Activated CD8-positive, alpha-beta T cell treated with anti-CD3 and anti-CD28 coated beads, Interleukin-2, amount 10 ng/mL, durations not matched to agents 7 days and 5 days (primary cell): ENCODE measurements around the gene RHOV. TPM values are rescaled to one million over a fixed set of nuclear protein-coding genes. Genes with fewer than 3 reads are reported as not detected.
"Not testable (repeated sequence)": the region's sequence is repeated elsewhere in the genome, so short reads cannot be mapped to it uniquely, and the experiment has no call there.

Experiments
- ATAC-seq: fragments of 150-1000 bp; cut with Tn5 transposase; one replicate; pipeline ENCODE4 v1.10.0; 2021; ENCODE audit warnings: moderate library complexity
- CTCF ChIA-PET: fragments of 350-600 bp; sonication (Branson Sonifier 250); formaldehyde crosslinking; loops from one replicate; lab custom pipeline; 2021; ENCODE audit warnings: antibody characterized with exemption; lab: Charles Lee
- POLR2A ChIA-PET: fragments of 350-600 bp; sonication (Branson Sonifier 250); formaldehyde crosslinking; loops from one replicate; lab custom pipeline; 2021; ENCODE audit warnings: antibody characterized with exemption; lab: Charles Lee
- DNase-seq: peaks from one replicate; pipeline ENCODE4 v3.0.0-alpha.2; 2020
- H3K27ac Mint-ChIP-seq: one replicate; pipeline ENCODE4 v1.8.0; 2021; ENCODE audit warnings: mild to moderate bottlenecking, mixed read lengths
- H3K27me3 Mint-ChIP-seq: one replicate; pipeline ENCODE4 v1.8.0; 2021; ENCODE audit warnings: low read depth, mixed read lengths
- H3K36me3 Mint-ChIP-seq: one replicate; pipeline ENCODE4 v1.8.0; 2021; ENCODE audit warnings: low read depth, mixed read lengths
- H3K4me1 Mint-ChIP-seq: one replicate; pipeline ENCODE4 v1.8.0; 2021; ENCODE audit warnings: low read depth, mixed read lengths
- H3K4me3 Mint-ChIP-seq: one replicate; pipeline ENCODE4 v1.8.0; 2021; ENCODE audit warnings: mild to moderate bottlenecking, mixed read lengths
- H3K9me3 Mint-ChIP-seq: one replicate; pipeline ENCODE4 v1.8.0; 2022; ENCODE audit warnings: mixed read lengths; ENCODE audit not compliant: insufficient read depth
- total RNA-seq, 2 experiments: library from RNA; stranded (reverse); gene quantifications; one replicate each; pipeline ENCODE4 v1.2.3, GENCODE V29; 2021

RHOV gene
- total RNA-seq, 2 experiments from 2014 or later = not detected

- ChIA-PET POLR2A (interaction anchor here (0.5 to 1.4 kb wide), 3 partner anchors 12 to 430 kb away, joined by 3 to 5 read pairs (median 4); partner anchors contain the start of gene VPS18), CTCF (interaction anchor here (0.6 to 3.2 kb wide), 7 partner anchors 9 to 39 kb away, joined by 3 to 20 read pairs (median 4); partner anchors contain the start of gene VPS18)
- Mint-ChIP-seq H3K9me3 (no peaks in the 10 kb centered on the region), H3K36me3 (no peaks in the 10 kb centered on the region), H3K4me1 (peaks cover 9% of the 10 kb centered on the region), H3K27ac (no peak overlapping the region), H3K27me3 (peaks cover 29% of the 10 kb centered on the region), H3K4me3 (no peak overlapping the region)
- no peak for DNase-seq
- no peak for ATAC-seq
These were observed 2.1 kb downstream of the RHOV start for GRCh38 chr15:40871749-40872617.

DNA sequence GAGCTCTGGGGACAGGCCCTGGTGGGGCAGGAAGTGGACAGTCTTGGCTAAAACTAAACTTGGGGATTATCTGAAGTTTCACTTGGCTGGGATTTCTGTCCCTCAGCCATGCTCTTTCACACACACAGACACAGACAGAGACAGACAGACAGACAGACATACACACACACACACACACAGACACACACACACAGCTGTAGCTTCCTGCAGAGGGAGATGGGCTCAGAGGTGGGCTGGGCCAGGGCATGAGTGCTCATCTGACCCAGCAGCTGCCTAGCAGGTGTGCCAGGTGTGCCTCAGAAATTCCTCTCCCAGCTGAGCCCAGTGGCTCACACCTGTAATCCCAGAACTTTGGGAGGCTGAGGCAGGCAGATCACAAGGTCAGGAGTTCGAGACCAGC, 3.3 kb downstream of the RHOV start:
- ChIA-PET POLR2A (interaction anchor here (0.6 to 1.4 kb wide), 2 partner anchors 11 to 18 kb away, joined by 3 to 5 read pairs; no protein-coding TSS in a partner anchor), CTCF (interaction anchor here (0.9 to 3.2 kb wide), 4 partner anchors 14 to 36 kb away, joined by 3 to 20 read pairs (median 9); partner anchors contain the start of gene VPS18)
- H3K9me3 Mint-ChIP-seq = no peaks in the 10 kb centered on the region
- H3K4me3 Mint-ChIP-seq = no peak overlapping the region
- DNase-seq (no peak), ATAC-seq (no peak)
- H3K27me3 Mint-ChIP-seq = peaks cover 26% of the 10 kb centered on the region
- H3K36me3 Mint-ChIP-seq = no peaks in the 10 kb centered on the region
- H3K27ac Mint-ChIP-seq = no peak overlapping the region
- peaks cover 9% of the 10 kb centered on the region for H3K4me1 Mint-ChIP-seq

- ATAC-seq (no peak), DNase-seq (no peak)
- Mint-ChIP-seq H3K4me1 (peaks cover 9% of the 10 kb centered on the region), H3K9me3 (no peaks in the 10 kb centered on the region), H3K27me3 (peaks cover 25% of the 10 kb centered on the region), H3K36me3 (no peaks in the 10 kb centered on the region), H3K27ac (no peak overlapping the region), H3K4me3 (no peak overlapping the region)
- POLR2A ChIA-PET = interaction anchor here (1.1 kb wide), 1 partner anchor 13 kb away, joined by 3 read pairs; no protein-coding TSS in a partner anchor
- CTCF ChIA-PET = interaction anchor here (0.9 to 3.2 kb wide), 4 partner anchors 15 to 34 kb away, joined by 3 to 20 read pairs (median 6); partner anchors contain the start of gene VPS18
These were observed 4.3 kb downstream of the RHOV start for GRCh38 chr15:40869686-40870085.

DNA sequence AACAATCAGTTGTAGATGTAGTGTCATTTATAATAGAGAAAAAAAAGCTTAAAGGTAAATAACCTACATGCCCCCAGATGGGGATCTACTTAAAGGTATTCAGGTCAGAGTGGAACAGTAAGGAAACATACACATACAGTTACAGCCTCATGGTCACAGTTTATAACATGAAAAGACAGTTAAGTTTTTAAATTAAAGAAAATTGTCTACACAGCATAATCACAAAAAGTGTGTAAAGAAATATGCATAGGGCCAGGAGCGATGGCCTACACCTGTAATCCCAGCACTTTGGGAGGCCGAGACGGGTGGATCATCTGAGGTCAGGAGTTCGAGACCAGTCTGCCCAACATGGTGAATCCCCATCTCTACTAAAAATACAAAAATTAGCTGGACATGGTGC, 6.8 kb downstream of the RHOV start:
- DNase-seq (no peak), ATAC-seq (no peak)
- Mint-ChIP-seq H3K36me3 (no peaks in the 10 kb centered on the region), H3K4me1 (no peaks in the 10 kb centered on the region), H3K27me3 (peaks cover 8% of the 10 kb centered on the region), H3K27ac (no peak overlapping the region), H3K9me3 (no peaks in the 10 kb centered on the region), H3K4me3 (no peak overlapping the region)
- POLR2A ChIA-PET = no interaction called here
- CTCF ChIA-PET = no interaction called here

- ChIA-PET CTCF (interaction anchor here (0.6 kb wide), 1 partner anchor 9 kb away, joined by 4 read pairs; no protein-coding TSS in a partner anchor), POLR2A (interaction anchor here (0.6 to 1.9 kb wide), 2 partner anchors 30 to 108 kb away, joined by 3 to 6 read pairs; partner anchors contain the start of gene VPS18)
- Mint-ChIP-seq H3K9me3 (no peaks in the 10 kb centered on the region), H3K4me1 (peaks cover 9% of the 10 kb centered on the region), H3K27me3 (peaks cover 5% of the 10 kb centered on the region), H3K4me3 (no peak overlapping the region), H3K36me3 (no peaks in the 10 kb centered on the region), H3K27ac (no peak overlapping the region)
- ATAC-seq (no peak), DNase-seq (no peak)
These were observed 10.3 kb downstream of the RHOV start for GRCh38 chr15:40863660-40864270.

DNA sequence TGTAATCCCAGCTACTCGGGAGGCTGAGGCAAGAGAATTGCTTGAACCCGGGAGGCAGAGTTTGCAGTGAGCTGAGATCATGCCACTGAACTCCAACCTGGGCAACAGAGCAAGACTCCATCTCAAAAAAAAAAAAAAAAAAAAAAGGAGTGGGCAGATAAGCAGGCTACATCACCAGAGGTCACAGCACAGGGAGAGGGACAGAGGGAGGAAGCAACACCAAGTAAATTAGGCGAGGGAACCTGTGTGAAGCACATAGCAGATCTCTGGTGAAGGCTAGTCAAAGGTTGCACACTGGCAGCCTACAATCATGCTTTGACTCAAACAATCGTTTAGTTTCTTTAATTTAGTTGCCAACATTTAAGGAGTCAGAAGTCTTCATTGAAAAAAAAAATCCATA, 12.9 kb downstream of the RHOV start:
- DNase-seq, H3K9me3 Mint-ChIP-seq, H3K27ac Mint-ChIP-seq, H3K27me3 Mint-ChIP-seq, CTCF ChIA-PET, ATAC-seq, H3K36me3 Mint-ChIP-seq, H3K4me3 Mint-ChIP-seq: not testable (repeated sequence)
- POLR2A ChIA-PET = interaction anchor here (0.6 kb wide), 1 partner anchor 20 kb away, joined by 3 read pairs; no protein-coding TSS in a partner anchor
- peaks cover 19% of the 10 kb centered on the region for H3K4me1 Mint-ChIP-seq

GRCh38 chr15:40859206-40859851, 14.7 kb downstream of the RHOV start:
- DNase-seq (peak; percentile 91), ATAC-seq (peak; percentile 84)
- Mint-ChIP-seq H3K9me3 (no peaks in the 10 kb centered on the region), H3K27ac (no peak overlapping the region), H3K36me3 (no peaks in the 10 kb centered on the region), H3K4me3 (no peak overlapping the region), H3K4me1 (peaks cover 19% of the 10 kb centered on the region), H3K27me3 (peaks cover 3% of the 10 kb centered on the region)
- POLR2A ChIA-PET = interaction anchor here (0.8 to 4.0 kb wide), 4 partner anchors 12 to 35 kb away, joined by 3 to 22 read pairs (median 4); partner anchors contain the start of gene VPS18
- CTCF ChIA-PET = interaction anchor here (0.7 to 4.1 kb wide), 19 partner anchors 13 to 294 kb away, joined by 3 to 79 read pairs (median 4); partner anchors contain the start of genes C15orf62, CCDC32, PPP1R14D and RAD51

- DNase-seq = no peak
- peaks cover 19% of the 10 kb centered on the region for H3K4me1 Mint-ChIP-seq
- ATAC-seq = no peak
- ChIA-PET POLR2A (interaction anchor here (1.1 to 4.0 kb wide), 3 partner anchors 13 to 36 kb away, joined by 3 to 22 read pairs (median 5); partner anchors contain the start of gene VPS18), CTCF (interaction anchor here (0.8 to 4.1 kb wide), 23 partner anchors 12 to 536 kb away, joined by 3 to 79 read pairs (median 4); partner anchors contain the start of genes C15orf62, INAFM2, PPP1R14D and RAD51)
- no peaks in the 10 kb centered on the region for H3K9me3 Mint-ChIP-seq
- H3K4me3 Mint-ChIP-seq = no peak overlapping the region
- no peaks in the 10 kb centered on the region for H3K36me3 Mint-ChIP-seq
- H3K27ac Mint-ChIP-seq = no peak overlapping the region
- peaks cover 3% of the 10 kb centered on the region for H3K27me3 Mint-ChIP-seq
These were observed 15.3 kb downstream of the RHOV start for GRCh38 chr15:40858706-40859105.

DNA sequence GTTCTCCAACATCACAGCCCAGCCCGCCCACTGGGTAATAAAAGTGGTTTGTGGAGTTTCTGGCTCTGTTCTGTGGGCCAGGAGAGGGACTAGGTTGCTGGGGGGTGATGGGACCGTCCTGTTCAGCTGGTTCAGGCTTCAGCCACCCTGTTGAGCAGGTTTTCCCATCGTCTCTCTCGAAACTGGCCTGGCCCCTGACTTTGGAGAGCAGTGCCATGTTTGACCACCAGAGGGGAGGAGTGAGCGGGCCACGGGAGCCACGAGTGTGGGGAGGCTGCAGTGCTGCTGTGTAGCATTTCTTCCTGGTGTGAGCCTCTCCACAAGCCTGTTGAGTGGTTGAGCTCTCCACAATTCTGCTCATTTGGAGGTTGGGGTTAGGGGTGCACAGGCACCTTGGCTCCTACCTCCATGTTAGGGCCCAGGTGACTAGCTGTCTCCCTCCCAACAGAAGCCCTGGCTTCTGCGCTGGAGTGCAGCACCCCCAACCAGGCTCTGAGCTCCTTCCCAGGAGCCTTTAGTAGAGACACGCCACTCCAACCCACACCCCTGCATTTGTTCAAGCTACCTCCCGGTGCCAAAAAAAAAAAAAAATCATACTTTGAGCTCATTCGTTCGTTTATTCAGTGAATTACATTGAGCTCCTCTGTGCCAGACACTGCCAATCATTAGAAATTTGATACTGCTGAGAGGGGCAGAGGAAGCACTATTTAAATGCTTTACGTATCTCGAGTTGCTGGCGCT, 16.3 kb downstream of the RHOV start:
- Mint-ChIP-seq H3K27ac (no peak overlapping the region), H3K4me3 (no peak overlapping the region), H3K36me3 (no peaks in the 10 kb centered on the region), H3K9me3 (no peaks in the 10 kb centered on the region), H3K4me1 (peaks cover 19% of the 10 kb centered on the region), H3K27me3 (peaks cover 3% of the 10 kb centered on the region)
- ChIA-PET POLR2A (interaction anchor here (0.5 to 4.0 kb wide), 4 partner anchors 35 to 135 kb away, joined by 3 to 22 read pairs (median 4); partner anchors contain the start of gene VPS18), CTCF (interaction anchor here (0.6 to 4.1 kb wide), 33 partner anchors 11 to 535 kb away, joined by 3 to 79 read pairs (median 3); partner anchors contain the start of genes C15orf62, DNAJC17, INAFM2 and PPP1R14D)
- DNase-seq (peak; percentile 86), ATAC-seq (peak; percentile 91)

DNA sequence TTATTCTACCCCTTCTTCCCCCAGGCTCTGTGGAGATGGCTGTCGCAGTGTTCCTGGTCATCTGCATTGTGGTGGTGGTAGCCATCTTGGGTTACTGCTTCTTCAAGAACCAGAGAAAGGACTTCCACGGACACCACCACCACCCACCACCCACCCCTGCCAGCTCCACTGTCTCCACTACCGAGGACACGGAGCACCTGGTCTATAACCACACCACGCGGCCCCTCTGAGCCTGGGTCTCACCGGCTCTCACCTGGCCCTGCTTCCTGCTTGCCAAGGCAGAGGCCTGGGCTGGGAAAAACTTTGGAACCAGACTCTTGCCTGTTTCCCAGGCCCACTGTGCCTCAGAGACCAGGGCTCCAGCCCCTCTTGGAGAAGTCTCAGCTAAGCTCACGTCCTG, 17.3 kb downstream of the RHOV start:
- Mint-ChIP-seq H3K4me1 (peaks cover 19% of the 10 kb centered on the region), H3K36me3 (no peaks in the 10 kb centered on the region), H3K4me3 (no peak overlapping the region), H3K27ac (no peak overlapping the region), H3K9me3 (no peaks in the 10 kb centered on the region), H3K27me3 (peaks cover 3% of the 10 kb centered on the region)
- CTCF ChIA-PET = interaction anchor here (0.7 to 4.1 kb wide), 12 partner anchors 10 to 250 kb away, joined by 3 to 79 read pairs (median 6); partner anchors contain the start of genes DNAJC17, SPINT1 and ZFYVE19
- DNase-seq (no peak), ATAC-seq (no peak)
- POLR2A ChIA-PET = interaction anchor here (1.0 to 4.0 kb wide), 4 partner anchors 13 to 72 kb away, joined by 3 to 22 read pairs (median 4); partner anchors contain the start of gene VPS18
